GM12865 (cell line): ENCODE data around the gene F11.
"Not testable (repeated sequence)": the region's sequence is repeated elsewhere in the genome, so short reads cannot be mapped to it uniquely, and the experiment has no call there.

ENCODE experiments used
- DNase-seq: peaks from one replicate; pipeline ENCODE4 v3.0.0; 2010; ENCODE audit warnings: low read depth
- H3K4me3 ChIP-seq: 2 replicates; pipeline ENCODE4 v1.5.1; 2011; ENCODE audit warnings: mild to moderate bottlenecking, low read depth, low read length, control low read depth
- CTCF ChIP-seq: IDR thresholded peaks from 2 replicates; pipeline ENCODE4 v1.5.1; 2011; ENCODE audit warnings: low read length, control low read depth, low read depth, inconsistent platforms; ENCODE audit not compliant: insufficient read depth; ENCODE audit errors: missing control alignments

Gene F11

GRCh38 chr4:186264660-186265059 is 1.3 kb upstream of the F11 start:
- no peak for DNase-seq
- H3K4me3 ChIP-seq, result no peak overlapping the region
- no peak for TF ChIP-seq CTCF

DNA sequence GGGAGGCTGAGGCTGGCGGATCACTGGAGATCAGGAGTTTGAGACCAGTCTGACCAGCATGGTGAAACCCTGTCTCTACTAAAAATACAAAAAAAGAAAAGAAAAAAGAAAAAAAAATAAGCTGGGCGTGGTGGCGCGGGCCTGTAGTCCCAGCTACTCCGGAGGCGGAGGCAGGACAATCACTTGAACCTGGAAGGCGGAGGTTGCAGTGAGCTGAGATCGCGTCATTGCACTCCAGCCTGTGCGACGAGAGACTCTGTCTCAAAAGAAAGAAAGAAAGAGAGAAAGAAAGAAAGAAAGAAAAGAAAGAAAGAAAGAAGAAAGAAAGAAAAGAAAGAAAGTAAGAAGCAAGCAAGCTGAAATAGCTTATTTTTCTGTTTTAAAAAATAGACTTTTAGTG is 739 bp upstream of the F11 start:
- DNase-seq, H3K4me3 ChIP-seq: not testable (repeated sequence)

GRCh38 chr4:186266729-186267456 is 904 bp downstream of the F11 start:
- no peak for DNase-seq
- TF ChIP-seq CTCF, result no peak
- H3K4me3 ChIP-seq, result no peak overlapping the region

GRCh38 chr4:186271081-186271678 is 5.2 kb downstream of the F11 start:
- no peak for DNase-seq
- no peak overlapping the region for H3K4me3 ChIP-seq
- no peak for TF ChIP-seq CTCF

DNA sequence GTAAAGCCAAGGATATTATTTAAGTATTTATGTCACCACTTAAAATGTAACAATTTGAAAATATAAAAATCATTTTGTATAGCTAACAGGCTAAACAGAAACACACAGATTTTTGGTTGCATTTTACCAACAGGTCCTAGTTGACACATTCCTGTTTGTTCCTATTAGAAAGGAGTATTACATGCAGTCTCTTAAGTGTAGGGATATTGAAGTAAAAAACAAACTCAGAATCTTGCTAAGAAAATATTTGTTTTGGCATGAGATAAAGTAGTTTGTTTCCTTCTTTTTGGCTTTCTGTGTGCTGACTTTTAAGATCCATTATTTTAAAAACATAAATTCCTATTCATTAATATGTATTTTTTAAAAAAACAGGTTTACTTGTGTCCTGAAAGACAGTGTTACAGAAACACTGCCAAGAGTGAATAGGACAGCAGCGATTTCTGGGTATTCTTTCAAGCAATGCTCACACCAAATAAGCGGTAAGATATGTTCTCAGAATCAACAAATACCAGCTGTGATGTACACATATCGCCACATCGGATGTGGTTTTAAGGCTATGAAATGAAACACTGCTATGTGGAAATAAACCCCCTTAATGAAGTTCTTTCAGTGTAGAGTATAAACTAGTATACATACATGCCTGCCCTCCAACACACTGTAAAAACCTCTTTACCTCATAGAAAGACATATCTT is 6.9 kb downstream of the F11 start:
- no peak overlapping the region for H3K4me3 ChIP-seq
- TF ChIP-seq CTCF, result no peak
- DNase-seq, result no peak

DNA sequence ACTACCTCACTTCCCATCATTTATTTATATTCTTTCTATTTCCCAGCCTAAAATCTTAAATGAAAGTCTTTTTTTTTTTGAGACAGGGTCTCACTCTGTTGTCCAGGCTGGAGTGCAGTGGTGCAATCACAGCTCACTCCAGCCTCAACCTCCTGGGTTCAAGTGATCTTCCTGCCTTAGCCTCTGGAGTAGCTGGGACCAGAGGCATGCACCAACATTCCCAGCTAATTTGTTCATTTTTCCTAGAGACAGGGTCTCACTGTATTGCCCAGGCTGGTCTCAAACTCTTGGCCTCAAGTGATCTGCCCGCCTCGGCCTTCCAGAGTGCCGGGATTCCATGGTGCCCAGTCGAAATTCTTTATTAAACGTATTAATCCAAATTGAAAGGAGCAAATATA is 7.4 kb downstream of the F11 start:
- DNase-seq, result not testable (repeated sequence)

DNA sequence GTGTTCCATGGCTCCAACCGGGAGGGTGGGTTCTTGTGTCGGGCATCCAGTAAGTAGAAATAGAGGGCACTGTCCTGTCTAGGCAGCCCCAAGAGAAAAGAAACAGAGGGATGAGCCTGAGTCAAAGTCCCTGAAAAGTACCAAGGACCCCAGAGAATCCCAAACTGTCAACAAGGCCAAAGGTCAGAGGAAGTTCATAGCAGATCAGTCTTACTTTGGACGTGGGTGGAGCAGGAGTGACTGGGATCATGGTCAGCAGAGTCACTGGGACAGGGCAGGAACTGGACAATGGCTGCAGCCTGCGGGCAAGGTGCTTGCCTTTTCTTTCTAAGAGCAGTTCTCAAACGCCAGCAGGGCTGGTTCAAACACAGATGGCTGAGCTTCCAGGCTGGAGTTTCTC is 17.3 kb downstream of the F11 start:
- DNase-seq, result no peak
- no peak for TF ChIP-seq CTCF
- no peak overlapping the region for H3K4me3 ChIP-seq

More for the DNA sequence above, 7.4 kb downstream of the F11 start:
- H3K4me3 ChIP-seq, result not testable (repeated sequence)

GRCh38 chr4:186285147-186285546 is 19.2 kb downstream of the F11 start:
- no peak for DNase-seq
- TF ChIP-seq CTCF, result no peak
- no peak overlapping the region for H3K4me3 ChIP-seq
